ENCODE results near the gene GFPT1.

GFPT1 gene

GRCh38 chr2:69380072-69380917 is 6.7 kb downstream of the GFPT1 start:
- CTCF ChIA-PET: no interaction called here
- peak overlapping the region; percentile 3; the same call in 1 of the 2 replicates for H3K27ac ChIP-seq
- TF ChIP-seq CTCF (conservative IDR thresholded peaks at IDR 0.05; ENCODE audit: low read depth): no peak
- DNase-seq (ENCODE audit: low spot score): no peak
- POLR2A ChIA-PET (ENCODE audit: low non-redundant PET): no interaction called here

GRCh38 chr2:69376403-69376802 is 10.6 kb downstream of the GFPT1 start:
- no peak overlapping the region for H3K27ac ChIP-seq
- CTCF ChIA-PET: interaction anchor here (0.7 to 0.8 kb wide), 2 partner anchors 266 to 342 kb away, joined by 3 to 4 read pairs; no protein-coding TSS in a partner anchor
- POLR2A ChIA-PET (ENCODE audit: low non-redundant PET): interaction anchor here (0.6 kb wide), 1 partner anchor 622 kb away, joined by 6 read pairs; no protein-coding TSS in a partner anchor
- TF ChIP-seq CTCF (conservative IDR thresholded peaks at IDR 0.05; ENCODE audit: low read depth): no peak
- no peak for DNase-seq (ENCODE audit: low spot score)

GRCh38 chr2:69375494-69376353 is 11.3 kb downstream of the GFPT1 start:
- peak; percentile 63 for TF ChIP-seq CTCF (conservative IDR thresholded peaks at IDR 0.05; ENCODE audit: low read depth)
- H3K27ac ChIP-seq: no peak overlapping the region
- ChIA-PET POLR2A (ENCODE audit: low non-redundant PET) (interaction anchor here (0.6 kb wide), 2 partner anchors 89 to 622 kb away, joined by 4 to 6 read pairs; no protein-coding TSS in a partner anchor), CTCF (interaction anchor here (0.7 to 1.3 kb wide), 4 partner anchors 9 to 341 kb away, joined by 3 to 4 read pairs (median 4); no protein-coding TSS in a partner anchor)
- DNase-seq (ENCODE audit: low spot score): peak; percentile 18

- H3K27ac ChIP-seq: no peak overlapping the region
- ChIA-PET POLR2A (ENCODE audit: low non-redundant PET) (interaction anchor here (0.5 to 0.6 kb wide), 2 partner anchors 12 to 887 kb away, joined by 4 to 11 read pairs; no protein-coding TSS in a partner anchor), CTCF (no interaction called here)
- no peak for DNase-seq (ENCODE audit: low spot score)
- TF ChIP-seq CTCF (conservative IDR thresholded peaks at IDR 0.05; ENCODE audit: low read depth): no peak
These were observed 14.3 kb downstream of the GFPT1 start for GRCh38 chr2:69372767-69373166.

- no peak for TF ChIP-seq CTCF (conservative IDR thresholded peaks at IDR 0.05; ENCODE audit: low read depth)
- DNase-seq (ENCODE audit: low spot score): no peak
- ChIA-PET CTCF (interaction anchor here (0.6 to 0.7 kb wide), 2 partner anchors 42 to 355 kb away, joined by 3 read pairs; no protein-coding TSS in a partner anchor), POLR2A (ENCODE audit: low non-redundant PET) (interaction anchor here (0.5 kb wide), 1 partner anchor 15 kb away, joined by 3 read pairs; no protein-coding TSS in a partner anchor)
- H3K27ac ChIP-seq: no peak overlapping the region
These were observed 17.2 kb downstream of the GFPT1 start for GRCh38 chr2:69369802-69370201.

GRCh38 chr2:69368588-69368987 is 18.4 kb downstream of the GFPT1 start:
- DNase-seq (ENCODE audit: low spot score): no peak
- POLR2A ChIA-PET (ENCODE audit: low non-redundant PET): no interaction called here
- TF ChIP-seq CTCF (conservative IDR thresholded peaks at IDR 0.05; ENCODE audit: low read depth): no peak
- H3K27ac ChIP-seq: no peak overlapping the region
- CTCF ChIA-PET: no interaction called here

Measured in RWPE1 (cell line).